ENCODE measurements around the gene FYN.

Gene FYN

DNA sequence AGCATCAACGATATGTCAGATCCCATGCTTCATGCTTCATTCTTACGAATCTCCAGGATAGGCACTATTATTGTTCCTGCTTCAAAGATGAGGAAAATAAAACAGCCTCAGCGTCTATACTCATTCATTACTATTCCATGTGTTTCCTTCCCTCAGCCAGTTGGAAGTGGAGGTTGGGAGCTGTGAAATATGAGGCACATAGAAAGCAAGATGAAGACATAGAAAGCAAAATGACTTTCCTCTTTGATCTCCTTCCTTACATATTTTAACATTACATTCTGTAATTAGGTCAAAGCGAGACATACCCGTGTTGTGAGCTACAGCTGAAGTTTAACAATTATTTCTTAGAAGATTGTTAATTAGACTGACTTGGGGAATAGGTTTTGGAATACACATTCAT is 125.4 kb downstream of the FYN start:
- no peak for DNase-seq (ENCODE audit: low read depth in 2 of 2)

DNA sequence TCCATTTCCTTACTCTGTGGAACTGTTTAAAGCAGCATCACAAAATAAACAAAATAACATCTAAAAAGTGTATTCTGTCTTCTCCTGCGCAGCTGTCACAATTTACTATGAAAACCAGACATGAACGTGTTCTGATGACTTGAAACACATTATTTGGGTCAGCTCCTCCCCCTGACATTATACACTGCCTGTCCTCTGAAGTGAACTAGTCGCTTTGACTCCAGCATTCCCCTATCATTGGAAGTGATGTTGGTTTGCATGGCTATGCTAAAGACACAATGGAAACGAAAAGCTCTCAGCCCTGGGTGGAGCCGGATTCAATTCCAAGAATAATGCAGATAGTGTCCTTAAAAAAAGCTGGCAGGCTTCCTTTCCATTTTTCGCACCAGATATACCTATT is 125.9 kb downstream of the FYN start:
- no peak for DNase-seq (ENCODE audit: low read depth in 2 of 2)

DNA sequence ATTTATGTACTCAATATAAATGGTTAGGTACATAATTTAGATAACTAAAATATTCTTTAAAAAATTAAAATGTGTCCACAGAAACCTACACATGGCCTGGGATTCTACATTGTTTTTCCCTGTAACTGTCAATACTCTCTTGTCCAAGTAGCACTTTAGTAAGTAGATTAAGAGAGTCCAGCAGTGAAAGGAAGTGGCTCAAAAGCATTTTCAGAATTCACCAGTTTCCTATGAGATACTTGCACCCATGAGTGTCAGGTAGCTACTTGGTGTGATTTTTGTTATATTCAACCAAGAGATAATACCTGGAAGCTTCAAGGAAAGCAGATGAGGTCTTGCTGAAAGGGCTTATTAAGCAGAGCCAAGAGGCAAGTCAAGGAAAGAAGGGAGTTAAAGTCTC is 126.3 kb downstream of the FYN start:
- no peak for DNase-seq (ENCODE audit: low read depth in 2 of 2)

DNA sequence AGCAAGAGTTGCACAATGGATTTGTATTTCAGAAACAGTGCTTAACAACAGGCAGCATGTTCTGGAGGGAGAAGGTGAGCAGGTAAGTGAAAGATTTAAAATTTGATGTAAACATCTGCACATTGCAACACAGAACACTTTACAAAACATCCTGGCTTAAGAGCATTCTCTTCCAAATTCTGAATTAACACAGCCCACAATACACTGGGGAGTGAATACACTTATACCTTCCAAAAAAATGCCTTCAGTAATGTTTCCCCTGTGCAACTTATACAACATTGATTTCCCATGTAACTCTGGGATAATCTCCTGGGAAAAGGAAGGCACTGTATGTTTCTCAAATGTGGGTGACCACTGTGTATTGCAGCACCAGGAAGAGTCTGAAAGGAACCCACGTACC is 127.6 kb downstream of the FYN start:
- DNase-seq (ENCODE audit: low read depth in 2 of 2) = no peak

DNA sequence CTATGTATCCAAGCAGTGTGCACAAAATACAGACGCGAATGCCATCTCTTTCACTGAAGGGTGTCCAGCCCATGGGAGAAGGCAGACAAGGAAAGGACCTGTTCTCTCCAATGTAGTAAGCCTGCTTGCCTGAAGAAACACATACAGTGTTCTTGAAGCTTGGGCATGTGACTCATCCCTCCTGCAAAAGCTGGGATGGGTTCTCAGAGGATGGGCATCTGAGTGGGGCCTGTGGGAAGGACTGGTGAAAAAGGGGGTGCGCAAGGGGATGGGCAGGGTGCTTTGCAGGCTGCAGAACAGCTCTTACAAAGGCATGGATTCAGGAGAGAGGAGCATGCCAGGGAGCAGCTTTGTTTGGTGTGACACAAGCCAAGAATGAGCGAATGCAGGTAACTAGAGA is 128.1 kb downstream of the FYN start:
- DNase-seq (ENCODE audit: low read depth in 2 of 2) = no peak

DNA sequence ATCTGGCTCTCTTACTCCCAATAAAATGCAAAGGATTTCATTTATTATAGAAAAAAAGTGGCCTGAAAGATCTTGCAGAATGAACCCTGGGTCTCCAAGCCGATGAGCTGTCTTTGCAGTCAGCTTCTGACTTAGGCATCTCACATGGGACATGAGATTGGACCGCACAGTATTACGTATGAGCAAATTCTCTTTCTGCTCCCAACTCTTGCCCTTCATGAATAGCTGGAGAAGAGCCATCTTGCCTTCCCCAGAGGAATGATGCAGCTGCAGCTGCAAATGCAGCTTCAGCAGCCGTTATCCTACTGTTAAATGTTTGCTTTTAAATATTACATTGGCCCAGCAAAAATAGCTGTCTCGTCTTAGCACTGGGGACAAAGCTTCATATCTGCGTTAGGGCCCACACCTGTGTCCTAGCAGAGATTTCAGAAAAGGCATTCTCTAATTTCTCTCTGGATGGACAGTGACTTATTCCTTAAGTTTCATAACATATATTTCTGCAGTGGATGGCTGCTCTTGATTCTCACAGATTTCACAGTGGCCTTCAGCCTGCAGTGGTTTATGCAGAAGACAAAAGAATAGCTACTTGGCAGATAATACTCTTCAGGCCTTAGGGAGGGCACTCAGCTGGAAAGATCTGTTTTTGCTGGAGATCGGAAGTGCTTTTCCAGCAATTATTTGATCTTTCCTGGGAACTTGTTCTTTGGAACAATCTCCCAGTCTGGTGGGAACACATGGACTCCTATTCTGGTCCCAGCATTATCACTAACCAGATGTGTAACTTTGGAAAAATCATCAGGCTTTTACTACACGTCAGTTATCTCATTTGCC is 129.2 kb downstream of the FYN start:
- no peak for DNase-seq (ENCODE audit: low read depth in 2 of 2)

DNA sequence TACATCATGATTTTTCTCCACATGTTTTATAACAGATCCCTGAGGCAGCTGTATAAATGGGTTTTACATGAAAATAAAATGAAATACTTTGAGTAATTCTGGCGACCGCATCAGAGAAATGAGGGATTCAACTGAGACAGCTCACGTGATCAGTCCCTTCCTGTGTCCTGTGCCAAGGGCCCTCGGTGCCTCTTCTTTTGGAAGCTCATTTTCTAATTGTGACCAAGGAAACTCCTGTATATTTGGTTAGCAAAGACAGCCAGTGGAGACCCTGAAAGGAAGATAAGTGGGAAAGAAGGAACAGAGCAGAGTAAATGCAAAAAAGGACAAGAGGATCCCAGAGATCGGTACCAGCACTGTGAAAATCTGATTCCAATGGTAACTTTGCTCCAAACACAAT is 129.9 kb downstream of the FYN start:
- no peak for DNase-seq (ENCODE audit: low read depth in 2 of 2)

DNA sequence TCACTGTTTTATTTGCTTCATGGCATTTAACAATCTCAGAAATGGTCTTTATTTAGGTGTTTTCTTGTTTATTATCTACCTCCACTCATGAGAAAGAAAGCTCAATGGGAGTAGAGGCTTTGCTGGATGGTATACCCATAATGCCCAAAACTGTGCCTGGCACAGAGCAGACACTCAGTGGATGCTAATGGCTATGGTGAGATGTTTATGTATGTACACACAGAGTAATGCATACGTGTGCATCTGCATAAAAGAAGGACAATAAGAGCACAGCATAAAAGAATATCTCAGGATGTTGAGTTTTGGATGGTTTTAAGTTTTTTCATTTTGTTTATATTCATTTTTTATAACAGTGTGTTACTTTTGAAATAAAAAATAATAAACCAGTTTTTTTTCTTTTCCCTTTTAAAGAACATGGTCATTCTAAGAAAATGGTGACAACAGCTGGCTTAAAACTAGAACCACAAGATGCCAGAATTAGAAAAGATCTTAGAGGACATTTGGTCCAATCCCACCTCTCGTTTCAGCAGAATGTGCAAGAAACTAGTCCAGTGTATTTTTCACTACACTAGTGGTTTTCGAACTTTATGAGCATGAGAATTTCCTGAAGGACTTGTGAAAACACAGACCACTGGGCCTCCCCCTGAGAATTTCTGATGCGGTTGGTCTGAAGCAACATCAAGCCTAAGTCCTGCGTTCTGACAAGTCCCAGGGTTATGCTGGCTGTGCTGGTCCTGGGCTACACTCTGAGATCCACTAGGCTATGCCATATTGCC is 131.9 kb downstream of the FYN start:
- DNase-seq (ENCODE audit: low read depth in 2 of 2) = no peak

DNA sequence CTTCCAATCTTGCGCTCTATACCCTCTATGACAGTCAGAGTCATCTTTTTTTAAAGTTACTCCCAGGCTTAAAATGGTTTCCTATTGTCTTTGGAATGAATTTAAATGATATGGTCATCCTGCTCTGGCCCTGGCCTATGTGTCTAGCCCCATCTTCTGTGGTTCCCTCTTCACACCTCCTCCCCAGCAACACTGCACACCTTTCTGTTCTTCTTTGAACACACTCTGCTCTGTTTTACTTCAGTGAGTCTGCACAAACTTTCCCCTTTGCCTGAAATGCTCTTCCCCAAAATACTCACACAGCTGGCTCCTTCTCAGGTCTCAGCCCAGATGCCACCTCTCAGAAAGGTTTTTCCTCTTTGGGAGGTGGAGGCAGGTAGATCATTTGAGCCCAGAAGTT is 132.7 kb downstream of the FYN start:
- DNase-seq (ENCODE audit: low read depth in 2 of 2) = no peak

DNA sequence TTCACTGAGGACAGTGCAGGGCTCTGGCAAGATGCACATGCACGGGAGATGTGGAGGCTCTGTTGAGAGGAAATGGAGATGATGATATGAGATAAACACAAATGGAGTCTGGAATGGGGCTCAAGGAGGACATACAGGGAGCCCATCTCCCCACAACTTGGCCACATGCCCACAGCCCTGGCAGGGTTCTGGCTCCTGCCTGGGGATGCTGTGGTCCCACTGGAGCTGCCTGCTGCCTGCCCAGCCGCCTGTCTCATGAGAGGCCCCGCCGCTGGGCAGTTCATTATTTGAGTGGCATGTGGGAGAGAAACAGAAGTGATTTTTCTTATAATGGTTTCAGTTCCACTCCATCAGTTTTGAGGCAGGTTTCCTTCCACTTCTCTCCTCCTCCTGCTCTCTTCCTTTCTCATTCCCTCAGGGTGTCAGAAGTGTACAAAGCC is 134.0 kb downstream of the FYN start:
- no peak for DNase-seq (ENCODE audit: low read depth in 2 of 2)

DNA sequence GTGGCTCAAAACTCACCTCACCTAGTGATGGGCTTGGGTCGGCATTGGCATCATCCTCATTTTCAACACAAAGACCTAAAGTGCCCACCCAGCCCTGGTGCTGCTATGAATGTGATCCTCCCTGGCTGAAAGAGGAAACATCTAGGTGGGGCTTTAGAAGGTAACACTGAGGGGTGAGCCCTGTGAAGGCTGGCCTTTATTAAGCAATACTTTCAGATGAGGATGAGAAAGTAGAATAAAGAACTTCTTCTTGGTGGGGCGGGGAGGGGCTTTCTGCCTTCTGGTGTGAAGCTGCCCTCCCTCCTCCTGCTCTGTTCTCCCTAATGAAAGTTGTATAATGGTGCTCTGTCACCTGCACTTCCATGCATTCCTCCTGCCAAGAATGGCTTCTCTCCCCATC is 134.6 kb downstream of the FYN start:
- DNase-seq (ENCODE audit: low read depth in 2 of 2) = no peak

DNA sequence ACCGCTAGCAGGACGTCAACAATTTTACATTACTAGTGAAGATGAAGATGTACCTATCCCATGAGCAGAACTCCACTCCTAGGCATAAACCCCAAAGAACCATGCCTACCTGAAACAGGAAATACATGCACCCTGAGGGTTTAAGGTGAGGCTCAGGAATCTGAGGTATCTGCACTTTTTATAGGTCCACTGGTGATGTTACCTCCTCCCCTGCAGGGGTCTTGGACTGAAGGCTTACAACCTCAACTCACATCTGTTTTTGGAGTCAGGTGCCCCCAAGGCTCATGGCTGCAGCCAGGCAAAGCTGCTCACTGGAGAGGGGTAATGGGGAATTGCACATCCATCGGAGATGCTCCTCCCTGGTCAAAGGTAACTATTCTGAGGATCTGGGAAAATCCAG is 135.1 kb downstream of the FYN start:
- DNase-seq (ENCODE audit: low read depth in 2 of 2) = no peak

DNA sequence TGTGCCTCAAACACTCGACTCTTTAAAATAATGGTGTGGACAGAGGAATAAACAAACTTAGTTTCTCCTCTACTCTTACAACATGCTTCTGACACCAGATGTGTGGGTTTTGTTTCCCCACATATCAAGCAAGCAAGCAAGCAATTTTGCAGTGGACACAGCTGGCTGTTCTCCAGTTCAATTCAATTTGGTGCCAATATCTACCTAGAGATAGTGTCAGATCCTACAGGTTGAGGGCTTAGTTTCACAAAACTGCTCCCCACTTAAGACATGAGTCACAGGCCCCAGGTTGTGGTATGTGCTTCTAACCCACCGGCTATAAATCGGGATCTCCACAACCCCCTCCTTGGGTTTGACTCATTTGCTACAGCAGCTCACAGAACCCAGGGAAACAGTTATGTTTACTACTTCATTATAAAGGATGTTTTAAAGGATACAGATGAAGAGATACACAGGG is 136.2 kb downstream of the FYN start:
- DNase-seq (ENCODE audit: low read depth in 2 of 2) = no peak

DNA sequence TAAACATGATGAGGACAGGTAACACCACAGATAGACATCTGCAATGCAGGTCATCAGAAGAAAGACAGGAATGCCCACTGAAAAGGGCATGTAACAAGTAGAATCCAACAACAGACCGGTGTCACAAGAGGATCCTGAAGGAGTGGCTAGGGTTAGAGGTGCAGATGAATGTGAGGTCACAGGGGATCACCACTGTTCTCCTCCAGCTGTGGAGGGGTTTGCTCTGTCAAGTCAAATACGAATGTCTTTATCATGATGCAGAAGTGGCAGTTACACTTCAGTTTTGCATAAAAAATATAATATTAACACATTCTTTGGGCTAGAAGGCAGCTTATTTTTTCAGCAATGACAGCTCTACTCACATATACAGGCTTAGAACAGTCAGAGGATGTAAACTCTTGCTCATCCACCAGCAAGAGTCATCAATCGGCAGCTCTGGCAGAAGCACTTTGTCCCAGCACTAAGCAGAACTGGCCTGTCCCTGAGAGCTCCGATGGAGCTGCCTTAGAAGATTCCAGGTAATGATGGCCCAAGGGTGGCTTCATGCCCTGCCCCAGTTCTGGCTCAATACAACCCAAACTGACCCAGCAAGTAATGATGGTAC is 137.1 kb downstream of the FYN start:
- no peak for DNase-seq (ENCODE audit: low read depth in 2 of 2)

DNA sequence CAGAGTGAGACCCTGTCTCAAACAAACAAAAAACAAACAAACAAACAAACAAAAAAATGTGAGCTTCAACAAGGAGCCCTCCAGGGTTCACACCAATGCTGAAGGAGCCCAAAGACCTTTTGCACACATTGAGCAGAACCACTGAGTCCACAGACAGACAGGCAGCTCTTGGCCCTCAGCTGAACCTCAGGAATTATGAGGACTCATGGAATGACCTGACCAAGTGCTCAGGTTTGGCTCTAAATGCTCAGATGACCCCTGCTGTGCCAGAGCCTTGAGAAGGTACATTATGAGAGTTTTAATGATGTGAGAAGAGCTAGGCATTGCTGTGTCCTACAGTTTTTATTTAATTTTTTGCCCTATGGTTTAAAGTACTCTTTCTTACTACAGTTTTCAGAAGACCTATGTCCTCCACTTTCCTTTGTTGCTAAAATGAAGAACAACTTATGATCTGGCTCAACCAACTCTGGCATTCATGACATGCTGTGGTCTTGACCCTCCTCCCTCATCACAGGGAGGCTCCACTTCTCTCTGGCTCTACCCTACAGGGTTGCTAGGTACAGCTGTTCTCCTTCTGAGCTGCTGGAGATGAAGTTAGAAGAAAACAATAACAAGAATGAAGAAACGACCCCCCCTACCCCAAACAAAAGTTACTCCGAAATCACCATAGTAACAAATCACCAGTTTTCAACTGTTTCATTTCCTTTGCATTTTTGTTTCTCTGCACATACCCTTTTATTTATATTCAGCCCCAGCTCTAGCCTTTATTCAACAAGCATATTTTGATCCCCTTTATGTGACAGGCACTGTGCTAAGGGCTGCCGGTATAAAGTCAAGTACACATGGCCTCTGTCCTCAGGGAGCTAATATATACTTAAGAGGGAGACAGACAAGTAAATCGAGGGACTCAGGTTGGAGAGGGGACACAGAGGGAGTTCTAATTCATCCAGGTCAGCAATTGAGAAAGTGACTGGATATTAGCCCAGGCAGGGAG is 138.9 kb downstream of the FYN start:
- DNase-seq (ENCODE audit: low read depth in 2 of 2) = no peak

DNA sequence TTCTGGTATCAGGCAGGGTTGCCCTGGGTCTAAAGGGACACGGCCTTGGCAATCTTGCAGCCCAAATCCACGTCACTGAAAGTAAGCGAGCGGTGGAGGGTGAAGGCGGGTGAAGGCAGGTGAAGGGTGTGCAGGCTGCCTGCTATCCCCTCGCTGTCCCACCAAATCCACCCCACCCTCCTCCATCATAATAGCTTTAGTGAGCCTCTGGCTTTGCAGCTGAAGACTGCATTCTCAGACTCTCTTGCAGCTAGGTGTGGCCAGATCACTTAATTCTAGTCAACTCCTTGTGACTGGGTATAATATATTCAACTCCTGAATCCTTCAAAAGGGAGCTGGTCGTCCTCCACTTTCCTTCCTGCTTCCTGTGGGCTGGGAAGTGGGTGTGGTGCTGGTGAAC is 140.9 kb downstream of the FYN start:
- DNase-seq (ENCODE audit: low read depth in 2 of 2) = no peak

DNA sequence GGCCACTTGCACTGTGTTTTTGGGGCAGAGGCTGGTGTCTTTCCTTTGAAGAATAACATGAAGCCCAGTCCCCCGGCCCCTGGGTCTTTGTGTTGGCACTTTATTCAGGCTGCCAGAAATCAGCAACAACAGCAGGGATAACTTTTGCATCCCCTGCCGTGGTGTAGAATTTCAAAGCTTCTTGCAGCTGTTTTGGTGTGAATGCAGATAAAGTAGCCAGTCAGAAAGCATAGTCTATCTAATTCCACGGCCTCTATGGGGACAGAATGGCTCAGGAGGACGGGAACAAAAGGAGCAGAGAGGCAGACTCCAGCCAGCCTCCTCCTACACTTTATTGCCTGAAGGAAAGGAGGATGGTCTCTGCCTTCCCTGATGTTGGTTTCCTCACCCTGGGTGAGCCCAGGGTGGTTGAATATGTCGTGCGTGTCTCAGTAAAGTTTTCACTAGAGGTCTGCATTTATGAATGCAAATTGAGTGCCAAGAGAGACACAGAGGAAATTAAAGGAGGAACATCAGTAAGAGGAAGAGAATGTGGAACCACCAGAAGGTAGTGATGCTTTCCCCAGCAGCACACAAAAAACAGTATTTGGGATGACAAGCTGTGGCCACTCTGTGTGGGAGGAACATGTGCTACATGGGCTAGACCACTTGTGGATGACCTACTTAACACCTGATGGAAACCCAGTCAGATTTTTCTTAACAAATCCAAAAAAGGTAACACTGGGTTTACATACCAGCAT is 141.6 kb downstream of the FYN start:
- no peak for DNase-seq (ENCODE audit: low read depth in 2 of 2)

DNA sequence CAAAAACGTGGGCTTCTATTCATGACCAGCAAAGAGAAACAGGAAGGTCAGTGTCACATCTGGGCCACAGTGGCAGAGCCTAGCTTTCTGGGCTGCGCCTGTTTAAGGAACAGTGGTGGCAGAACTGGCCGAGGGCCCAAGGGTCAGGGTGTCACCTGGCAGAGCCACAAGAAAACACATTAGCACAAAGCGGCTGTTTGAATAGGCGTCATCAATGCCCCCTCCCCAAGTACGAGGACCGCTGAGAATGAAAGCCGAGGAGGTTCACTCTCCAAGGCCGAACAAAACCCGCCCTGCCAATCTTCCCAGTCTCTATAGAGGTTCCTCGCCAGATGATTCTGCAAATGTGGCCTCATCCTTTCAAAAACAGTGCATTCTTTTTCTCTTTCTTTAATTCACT is 142.4 kb downstream of the FYN start:
- no peak for DNase-seq (ENCODE audit: low read depth in 2 of 2)

DNA sequence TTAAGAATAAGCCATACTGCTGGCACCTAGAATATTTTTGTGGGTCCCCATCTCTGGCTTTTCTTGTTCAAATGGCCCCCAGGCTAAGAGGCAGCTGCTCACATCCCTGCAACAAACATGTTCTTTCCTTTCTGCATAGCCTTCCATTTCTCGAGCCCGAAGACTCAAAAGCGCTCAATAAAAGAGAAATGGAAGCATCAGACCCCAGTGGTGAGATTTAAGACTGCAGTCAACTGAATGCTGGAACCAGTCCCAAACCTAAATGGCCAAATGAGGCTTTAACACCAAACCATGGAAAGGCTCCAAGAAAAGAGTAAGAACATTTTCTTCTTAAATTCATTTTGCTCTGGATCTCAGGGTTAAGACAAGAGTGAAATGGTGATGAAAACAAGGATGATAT is 145.4 kb downstream of the FYN start:
- no peak for DNase-seq (ENCODE audit: low read depth in 2 of 2)

DNA sequence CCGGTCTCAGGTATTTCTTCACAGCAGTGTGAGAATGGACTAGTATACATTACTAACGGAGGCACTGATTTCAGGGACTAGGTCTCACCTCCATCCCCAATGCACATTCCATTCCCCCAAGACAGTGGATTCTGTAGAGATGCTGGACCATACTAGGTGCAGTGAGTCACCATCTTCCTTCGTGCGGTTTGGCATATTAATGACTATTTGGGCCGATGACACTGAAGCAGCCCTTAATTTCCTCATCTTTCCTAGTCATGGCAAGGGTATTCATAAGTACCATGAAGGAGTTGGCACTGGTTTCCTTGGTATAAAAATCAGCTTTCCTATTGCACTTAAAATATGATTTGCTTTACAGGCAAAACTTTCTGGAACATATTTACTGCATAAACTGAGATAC is 146.2 kb downstream of the FYN start:
- DNase-seq (ENCODE audit: low read depth in 2 of 2) = no peak

All from stimulated activated CD4-positive, alpha-beta T cell treated with anti-CD3 and anti-CD28 coated beads, Interleukin-1b, Interleukin-23, amount 100 ng/mL, for 1 hour (primary cell).